GM18502 (cell line): ENCODE data around the gene IZUMO1.
"Not testable (repeated sequence)": the region's sequence is repeated elsewhere in the genome, so short reads cannot be mapped to it uniquely, and the experiment has no call there.

ENCODE experiments used
- ATAC-seq: cut with Tn5 transposase; IDR thresholded peaks from one replicate; pipeline ENCODE4 v1.9.1; 2021; ENCODE audit warnings: mild to moderate bottlenecking; ENCODE audit not compliant: unreplicated experiment, poor library complexity

IZUMO1 gene

DNA sequence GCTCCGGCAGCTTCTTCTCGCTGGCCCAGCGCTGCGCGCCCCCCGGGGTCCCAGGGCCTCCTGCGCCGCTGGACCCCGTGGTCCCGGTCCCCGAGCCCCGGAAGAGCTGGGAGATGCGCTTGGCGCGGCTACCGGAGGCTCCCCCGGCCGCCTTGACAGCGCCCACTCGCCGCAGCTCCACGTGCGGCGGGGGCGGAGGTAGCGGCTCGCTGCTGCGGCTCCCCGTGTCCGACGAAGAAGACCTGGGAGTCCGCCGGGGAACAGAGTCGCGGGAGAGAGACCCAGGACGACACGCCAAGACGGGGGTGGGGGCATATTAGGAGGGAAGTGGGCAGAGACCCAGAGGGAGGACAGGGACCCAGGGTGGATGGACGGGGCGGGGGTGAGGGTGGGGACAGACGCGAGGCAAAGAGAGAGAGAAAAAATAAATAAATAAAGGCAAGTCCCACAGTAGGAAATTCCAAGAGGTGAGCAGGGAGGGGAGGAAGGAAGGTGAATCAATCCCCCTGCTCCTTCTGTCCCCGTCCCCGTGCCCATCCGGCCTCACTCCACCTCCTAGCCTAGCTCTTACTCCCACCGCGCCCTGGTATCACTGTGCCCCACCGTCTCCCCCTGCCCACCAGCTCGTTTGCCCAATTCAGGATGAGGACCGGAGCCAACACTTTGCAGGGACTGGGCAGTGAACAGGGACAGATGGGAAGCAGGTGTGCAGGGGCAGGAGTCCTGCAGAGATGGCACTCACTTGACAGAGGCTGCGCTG lies 7.1 kb downstream of the IZUMO1 start:
- ATAC-seq, result no peak

DNA sequence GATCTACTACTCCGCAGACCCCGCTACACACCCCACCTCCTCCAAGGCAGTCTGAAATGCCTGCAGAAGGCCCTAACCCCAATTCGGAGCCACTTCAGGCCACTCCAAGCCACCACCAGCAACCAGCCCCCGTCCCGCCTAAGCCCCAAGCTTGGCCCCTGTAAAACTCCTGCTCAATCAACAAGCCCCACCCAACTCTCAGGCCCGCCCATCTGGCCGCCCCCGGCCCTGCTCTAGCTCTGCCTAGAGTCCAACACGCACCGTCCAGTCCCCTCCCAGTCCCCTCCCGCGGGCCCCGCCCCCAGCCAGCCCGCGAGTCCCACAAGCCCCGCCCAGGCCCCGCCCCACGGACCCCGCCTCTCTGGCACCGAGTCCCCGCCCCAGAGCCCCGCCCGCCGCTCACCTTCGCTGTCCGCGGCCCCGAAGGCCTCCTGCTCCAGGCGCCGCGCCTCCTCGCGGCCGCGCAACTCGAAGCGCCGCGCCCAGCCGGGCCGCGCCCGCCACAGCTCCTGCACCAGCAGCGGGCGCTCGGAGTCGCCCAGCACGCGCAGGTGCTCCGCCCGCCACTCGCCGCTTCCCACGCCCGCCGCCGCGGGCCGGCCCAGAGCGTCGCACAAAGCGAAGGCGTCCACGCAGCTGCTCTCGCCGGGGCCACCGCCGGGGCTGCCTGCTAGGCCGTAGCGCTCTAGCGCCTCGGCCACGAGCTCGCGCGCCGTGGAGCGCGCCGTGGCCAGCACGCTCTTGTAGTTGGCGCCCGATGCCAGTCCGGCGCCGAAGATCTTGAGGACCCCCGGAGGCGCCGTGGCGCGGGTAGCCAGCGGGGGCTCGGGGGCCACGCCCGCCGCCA lies 7.9 kb downstream of the IZUMO1 start:
- peak; percentile 81 for ATAC-seq

DNA sequence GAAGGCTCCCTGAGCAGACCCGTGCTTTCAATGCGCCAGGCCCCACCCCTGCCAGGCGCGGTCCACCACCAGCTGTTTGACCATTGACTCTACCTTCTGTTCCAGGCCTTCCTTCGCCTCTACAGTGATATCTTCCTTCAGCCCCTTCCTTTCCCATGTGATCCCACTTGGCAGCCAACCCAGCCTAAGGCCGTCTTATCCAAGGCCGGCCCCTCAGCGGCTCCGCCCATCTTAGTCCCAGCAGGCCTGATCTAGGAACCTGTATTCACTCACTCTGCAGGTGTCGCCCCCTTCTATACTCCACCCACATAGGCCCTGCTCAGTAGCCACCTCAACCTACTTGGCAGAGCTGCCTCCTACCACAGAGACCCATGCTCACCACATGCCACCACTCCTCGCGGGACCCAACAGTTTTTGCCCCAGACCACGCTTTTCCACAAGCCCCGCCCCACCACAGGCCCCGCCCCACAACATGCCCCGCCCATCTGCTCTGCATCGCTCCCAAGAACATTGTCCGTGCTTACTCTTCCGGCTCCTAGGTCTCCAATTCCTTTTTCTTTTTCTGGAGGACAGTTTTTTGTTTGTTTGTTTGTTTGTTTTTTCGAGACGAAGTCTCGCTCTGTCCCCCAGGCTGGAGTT lies 9.2 kb downstream of the IZUMO1 start:
- no peak for ATAC-seq

DNA sequence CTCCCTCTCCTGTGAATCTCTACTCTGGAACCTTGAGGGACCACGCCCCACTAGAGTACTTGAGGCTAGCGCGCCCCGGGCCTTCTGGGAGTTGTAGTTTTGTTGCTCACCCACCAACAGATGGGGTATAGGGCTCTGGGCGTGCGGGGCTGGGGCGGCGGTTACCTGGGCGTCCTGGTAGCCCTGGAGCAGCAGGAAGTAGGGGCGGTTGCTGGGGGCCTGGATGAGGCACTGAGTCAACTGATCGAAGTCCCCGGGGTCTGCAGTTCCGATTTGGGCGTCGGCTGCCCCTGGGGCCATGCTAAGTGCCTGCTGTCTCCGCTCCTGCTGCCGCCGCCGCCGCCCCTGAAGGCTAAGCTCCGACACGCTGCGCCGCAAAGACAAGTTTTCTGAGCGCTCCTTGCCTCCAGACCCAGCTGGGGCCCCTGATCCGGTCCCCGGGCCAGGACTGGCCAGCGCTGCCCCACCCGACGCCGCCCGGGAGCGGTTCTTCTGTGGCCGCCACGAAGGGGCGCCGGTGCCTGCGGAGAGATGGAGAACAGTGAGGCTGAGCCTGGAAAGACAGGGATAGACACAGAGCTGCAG lies 11.6 kb downstream of the IZUMO1 start:
- ATAC-seq, result no peak

DNA sequence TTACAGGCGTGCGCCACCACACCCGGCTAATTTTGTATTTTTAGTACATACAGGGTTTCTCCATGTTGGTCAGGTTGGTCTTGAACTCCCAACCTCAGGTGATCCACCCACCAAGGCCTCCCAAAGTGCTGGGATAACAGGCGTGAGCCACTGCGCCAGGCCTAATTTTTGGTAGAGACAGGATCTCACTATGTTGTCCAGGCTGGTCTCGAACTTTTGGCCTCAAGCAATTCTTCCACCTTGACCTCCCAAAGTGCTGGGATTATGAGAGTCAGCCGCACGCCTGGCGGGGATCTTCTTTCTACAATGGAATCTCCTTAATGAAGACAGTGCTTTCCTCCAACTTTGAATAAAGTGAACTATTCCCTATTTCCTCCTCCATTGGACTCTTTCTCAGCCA lies 12.1 kb downstream of the IZUMO1 start:
- ATAC-seq, result no peak

DNA sequence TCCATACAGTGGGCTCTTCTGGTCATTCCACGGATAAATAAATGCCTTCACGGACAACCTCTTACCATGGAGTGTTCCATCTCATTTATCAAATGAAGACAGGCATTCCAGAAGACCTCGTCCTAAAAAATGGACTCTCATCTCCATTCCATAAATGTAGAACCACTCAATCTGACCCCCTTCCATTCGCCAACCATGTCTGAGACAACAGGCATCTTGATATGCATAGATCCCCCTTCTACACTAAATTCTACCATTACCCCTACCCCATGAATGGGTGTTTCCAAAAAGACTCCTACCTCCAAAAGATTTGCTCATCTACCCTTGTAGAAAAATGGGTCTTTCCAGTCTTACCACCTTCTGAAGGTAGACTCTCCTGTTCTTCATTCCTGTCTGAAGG lies 15.3 kb downstream of the IZUMO1 start:
- no peak for ATAC-seq

DNA sequence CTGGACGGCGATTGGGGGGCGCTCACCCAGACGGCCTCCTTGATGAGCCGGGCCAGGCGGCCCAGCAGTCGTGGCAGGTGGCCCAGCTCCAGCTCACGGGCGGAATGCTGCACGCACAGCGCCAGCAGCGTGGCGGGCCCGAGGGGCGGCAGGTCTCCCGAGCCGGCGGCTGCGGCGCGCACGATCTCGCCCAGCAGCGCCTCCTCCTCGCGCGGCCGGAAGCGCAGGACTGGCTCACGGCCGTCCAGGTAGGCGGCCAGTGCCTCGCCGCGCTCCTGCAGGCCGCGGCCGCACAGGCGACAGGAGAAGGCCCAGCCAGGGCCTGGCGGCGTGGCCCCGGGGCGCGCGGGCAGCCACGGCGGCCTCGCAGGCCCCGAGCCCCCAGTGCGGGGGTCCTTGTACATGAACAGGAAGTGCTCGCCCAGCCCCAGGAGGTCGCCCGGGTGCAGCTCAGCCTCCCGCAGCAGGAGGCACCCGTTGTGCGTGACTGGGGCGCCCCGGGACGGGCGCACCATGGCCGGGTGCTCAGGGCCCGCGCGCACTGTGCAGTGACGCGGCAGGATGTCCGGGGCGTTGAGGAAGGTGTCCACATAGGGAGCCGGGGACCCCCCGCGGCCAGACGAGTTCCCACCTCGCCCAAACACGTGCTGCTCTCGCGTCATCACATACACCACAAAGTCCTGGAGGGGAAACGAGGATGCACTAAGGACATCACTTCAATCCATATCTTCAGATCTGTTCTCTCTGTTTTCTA lies 17.6 kb downstream of the IZUMO1 start:
- ATAC-seq, result no peak

DNA sequence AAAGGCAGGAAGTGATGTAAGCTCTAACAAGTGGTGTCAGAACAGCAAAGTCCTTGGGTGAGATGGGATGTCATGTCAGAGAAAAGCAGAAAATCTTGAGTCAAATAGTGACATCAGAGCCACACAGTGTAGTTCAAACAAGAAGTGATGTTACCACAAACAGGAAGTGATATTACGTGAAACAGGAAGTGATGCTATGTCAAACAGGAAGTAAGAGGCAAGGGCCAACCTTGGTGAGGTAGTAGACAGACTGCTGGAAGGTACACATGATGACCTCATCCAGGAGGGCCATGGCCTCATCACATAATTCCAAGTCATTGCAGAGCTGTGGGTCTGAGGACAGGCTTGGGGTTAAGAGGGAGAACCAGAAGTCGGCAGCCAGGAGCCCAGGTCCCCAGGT lies 20.2 kb downstream of the IZUMO1 start:
- no peak for ATAC-seq

DNA sequence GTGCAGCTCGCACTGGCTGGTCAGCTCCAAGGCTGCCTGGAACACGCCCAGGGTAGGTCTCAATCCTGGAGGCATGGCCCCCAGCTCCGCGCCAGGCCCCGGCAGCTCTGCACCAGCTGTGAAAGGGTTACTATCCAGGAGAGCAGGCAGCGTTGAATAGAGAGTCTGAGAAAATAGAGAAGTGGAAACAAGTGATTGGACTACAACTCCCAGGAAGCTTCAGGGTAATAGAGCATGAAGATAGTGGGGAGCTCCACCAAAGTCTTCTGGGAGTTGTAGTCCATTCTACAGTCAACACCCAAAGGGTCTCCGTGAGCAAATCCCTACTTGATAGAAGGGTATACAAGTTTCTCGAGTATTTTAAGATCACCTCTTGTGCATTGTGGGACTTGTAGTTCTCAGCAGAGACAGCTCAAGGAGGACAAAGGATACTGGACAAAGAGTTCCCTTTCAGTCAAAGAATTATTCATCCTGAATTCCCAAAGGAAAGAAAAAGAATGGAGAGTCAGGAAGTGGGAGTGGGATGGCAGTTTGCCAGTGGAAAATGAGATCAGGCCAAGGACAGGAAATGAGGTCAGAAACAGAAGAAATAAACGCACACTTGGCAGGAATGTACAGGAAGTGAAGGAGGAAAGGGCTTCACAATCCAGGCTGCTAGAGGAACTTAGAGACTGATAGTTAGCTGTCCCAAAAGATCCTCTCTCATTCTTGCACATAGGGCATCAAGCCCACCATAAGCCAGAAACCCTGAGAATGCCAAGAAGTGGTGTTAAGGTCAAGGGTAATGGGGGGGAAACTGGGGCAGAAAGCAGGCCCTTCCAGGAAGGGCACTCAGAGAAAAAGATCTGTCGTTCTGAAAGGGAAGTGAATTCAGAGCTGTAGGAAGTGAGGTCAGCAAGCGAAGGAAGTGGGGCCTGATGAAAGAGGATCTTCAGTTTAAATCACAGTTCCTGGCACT lies 21.6 kb downstream of the IZUMO1 start:
- ATAC-seq, result no peak

DNA sequence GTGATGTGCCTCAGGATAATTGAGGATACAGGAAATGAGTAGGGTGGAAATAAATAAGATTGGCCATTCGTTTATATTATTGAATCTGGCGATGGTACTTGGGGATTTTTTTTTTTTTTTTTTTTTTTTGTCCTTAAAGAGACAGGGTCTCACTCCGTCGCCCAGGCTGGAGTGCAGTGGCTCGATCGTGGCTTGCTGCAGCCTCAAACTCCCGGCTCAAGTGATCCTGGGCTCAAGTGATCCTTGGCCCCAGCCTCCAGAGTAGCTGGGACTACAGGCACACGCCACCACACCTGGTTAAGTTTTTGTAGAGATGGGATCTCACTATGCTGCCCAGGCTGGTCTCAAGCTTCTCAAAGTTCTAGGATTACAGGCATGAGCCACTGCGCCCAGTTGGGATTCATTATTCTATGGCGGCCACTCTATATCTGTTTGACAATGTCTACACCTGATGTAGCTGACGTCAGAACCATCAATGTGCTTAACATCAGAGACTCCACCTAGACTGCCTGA lies 24.5 kb downstream of the IZUMO1 start:
- no peak for ATAC-seq

DNA sequence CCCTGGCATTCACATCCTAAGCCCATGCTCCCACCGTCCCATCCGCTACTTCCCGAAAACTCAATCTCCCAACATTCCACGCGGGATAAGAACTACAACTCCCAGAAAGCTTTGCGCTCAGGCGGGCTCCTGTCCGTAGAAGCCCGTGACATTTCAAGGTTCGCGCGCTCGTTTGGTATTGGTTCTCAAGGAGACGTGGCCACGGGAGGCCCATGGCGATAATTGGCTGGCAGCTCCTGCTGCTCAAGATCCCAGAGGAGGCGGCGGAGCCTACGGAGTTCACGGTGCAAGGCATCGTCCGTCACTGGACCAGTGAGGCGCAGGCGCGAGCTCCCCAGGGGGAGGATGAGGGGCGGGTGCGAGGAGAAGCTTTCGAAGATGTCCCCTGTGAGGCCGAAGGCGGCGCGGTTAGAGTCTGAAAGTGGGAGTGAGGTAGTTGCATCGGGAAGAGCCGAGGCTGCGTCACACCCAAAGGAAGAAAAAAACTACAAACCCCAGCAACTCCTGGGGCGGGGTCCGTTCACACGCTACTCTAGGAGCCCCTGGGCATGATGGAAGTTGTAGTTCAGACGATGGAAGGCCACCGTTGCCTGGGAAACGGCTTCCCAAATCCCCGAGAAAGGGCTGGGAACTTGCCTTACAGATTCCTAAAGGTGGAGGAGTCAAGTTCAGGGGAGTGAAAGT lies 26.0 kb downstream of the IZUMO1 start:
- peak; percentile 72 for ATAC-seq

DNA sequence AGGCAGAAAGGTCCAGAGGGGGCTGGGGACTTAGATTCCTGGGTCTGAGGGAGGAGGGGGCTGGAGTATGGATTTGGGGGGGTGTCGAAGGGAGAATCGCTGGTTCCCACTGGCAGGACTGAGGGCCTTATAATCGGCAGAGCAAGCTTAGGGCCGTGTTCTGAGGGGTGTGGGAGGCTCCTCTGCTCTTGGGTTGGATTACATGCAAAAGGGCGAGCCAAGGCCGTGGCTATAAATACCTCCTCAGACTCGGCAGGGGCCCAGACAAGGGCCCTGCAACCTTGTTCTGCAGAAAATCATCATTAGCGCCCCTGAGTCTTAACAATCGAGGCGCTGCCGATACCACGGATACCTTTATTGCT lies 26.5 kb downstream of the IZUMO1 start:
- ATAC-seq, result no peak

DNA sequence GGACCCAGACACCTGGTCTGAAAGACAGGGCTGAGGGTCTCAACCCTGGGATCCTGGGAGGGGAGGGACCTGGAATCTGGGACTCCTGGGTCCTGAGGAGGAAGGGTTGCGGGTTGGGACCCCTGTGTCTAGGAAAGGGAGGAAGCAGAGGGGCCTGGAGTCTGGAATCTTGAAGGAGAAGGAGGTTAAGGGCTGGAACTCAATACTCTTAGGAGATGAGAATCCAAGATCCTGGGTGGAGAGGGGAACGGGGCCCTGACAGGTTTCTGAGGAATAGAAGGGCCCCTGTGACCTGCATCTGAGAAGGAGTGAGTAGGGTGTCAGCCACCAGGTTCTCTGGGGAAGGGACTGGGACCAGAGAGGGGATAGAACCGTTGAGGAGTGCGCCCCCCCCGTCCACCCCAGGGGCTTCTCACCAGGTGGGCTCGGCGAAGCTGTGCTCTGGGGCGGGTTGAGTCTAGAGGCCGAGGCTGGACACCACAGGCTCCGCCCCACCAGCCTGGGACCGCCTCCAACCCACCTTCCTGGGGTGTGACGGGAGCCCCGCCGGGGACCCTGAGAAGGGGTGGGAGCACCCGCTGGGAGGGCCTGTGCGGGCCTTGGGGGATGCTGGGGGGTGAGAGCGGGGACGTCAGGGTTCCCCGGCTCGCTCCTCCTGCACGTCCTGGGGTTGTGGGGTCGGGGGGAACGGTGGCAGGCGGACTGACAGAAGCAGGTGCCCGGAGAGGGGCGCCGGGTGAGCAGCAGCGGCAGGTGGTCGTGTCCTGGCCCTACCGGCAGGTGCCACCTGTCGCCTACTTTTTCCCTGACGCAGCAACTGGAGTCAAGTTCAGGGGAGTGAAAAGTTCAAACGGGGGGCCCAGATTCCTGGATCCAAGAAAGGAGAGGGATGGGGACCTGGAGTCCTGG lies 27.2 kb downstream of the IZUMO1 start, which contains the start of gene MAMSTR:
TSS of gene MAMSTR (minus strand) at position 463 of the 909 bp plus-strand sequence. CDS start 694 bp downstream, outside the sequence.
- no peak for ATAC-seq

DNA sequence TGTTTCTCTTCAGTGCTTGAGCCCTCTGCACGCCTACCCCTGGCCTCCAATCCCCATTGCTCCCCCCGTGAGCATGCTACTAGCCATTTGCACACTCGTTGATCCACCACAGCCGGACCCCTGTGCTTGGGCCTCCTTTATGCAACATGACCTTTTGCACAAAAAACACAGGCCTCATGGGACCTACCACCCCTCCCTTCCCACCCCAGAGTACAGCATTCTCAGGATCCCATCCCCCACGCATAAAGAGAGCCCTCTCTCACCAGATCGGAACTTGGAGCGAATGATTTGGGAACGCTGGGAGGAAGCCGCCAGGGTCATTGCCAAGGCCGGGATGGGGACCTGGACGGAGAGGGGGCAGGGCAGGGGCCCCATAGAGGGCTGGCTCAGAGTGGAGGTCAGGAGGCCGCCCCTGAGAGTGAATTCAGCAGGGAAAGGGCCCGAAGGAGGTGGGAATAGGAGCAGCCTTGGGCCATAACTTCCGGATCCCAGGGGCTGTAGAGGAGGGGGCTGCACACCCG lies 27.9 kb downstream of the IZUMO1 start:
- ATAC-seq, result no peak

DNA sequence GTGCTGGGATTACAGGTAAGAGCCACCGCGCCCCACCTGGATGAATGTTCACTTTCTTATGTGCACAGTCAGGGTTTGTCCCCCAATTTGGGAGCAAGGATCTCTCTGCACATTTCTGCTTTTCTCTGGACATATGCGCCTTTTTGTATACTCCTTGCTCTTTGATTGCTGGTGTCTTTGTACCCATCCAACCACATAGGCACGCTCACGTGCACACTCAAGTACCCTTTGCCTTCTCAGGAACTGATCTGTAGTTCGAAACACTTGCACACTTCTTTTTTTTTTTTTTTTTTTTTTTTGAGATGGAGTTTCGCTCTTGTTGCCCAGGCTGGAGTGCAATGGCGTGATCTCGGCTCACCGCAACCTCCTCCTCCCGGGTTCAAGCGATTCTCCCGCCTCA lies 28.6 kb downstream of the IZUMO1 start:
- ATAC-seq, result not testable (repeated sequence)

DNA sequence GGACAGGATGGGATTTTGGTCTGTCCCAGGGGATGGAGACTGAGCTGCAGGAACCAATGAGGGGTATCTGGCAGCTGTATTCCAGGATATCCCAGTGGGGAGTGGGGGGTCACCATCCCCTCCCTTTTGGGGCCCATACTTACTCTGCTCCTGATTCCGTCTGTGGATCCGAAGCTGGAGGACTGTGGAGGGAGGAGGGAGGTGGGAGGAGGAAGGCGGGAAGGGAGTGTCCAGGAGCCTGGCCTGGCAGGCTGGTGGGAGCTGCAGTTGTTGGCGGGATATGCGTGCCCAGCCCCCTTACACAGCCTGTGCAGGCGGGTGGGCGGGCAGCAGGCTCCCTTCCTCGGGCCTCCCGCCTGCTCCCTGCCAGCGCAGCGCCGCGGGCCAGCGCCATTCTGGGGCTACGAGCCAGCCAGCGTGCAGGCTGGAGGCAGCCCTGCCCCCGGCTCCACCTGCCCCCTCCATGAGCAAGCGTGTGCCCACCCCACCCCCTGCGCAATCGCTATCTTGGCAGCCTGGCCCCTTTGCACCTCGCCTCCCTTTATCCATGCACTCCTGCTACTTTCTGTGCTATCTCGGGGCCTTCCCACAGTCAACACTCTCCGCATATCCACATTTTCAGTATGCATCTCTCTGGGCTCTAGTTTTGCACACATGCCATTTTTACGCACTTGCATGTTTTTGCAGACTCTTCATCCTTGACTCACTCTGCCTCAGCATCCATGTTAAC lies 30.0 kb downstream of the IZUMO1 start:
- ATAC-seq, result no peak
